HepG2 (cell line): ENCODE measurements around the gene FAM118B. TPM values are rescaled to one million over a fixed set of nuclear protein-coding genes. Genes with fewer than 3 reads are reported as not detected.
A peak's percentile ranks its signal among the peaks of the same experiment; 100 is the strongest.

Experiments used
- ESRRA ChIP-seq: sonication (generic); formaldehyde crosslinking; IDR thresholded peaks from 2 replicates; pipeline ENCODE4 v1.5.1; 2020; ENCODE audit warnings: mild to moderate bottlenecking, low read depth, missing genetic modification reagents
- KDM4B ChIP-seq: sonication (generic); formaldehyde crosslinking; IDR thresholded peaks from 2 replicates; pipeline ENCODE4 v1.4.0; 2020; ENCODE audit warnings: missing genetic modification reagents
- MAFK ChIP-seq, 2 experiments: IDR thresholded peaks in 1 of 2; conservative IDR thresholded peaks in 1 of 2; 2 replicates each; pipeline ENCODE4 v1.6.1; 2011; ENCODE audit warnings: improper control_type of control experiment in 2 of 2, low read length in 2 of 2
- PAWR ChIP-seq: sonication (generic); formaldehyde crosslinking; IDR thresholded peaks from 2 replicates; pipeline ENCODE4 v1.4.0; 2020; ENCODE audit warnings: missing genetic modification reagents, mild to moderate bottlenecking, borderline replicate concordance
- POLR2A ChIP-seq, 2 experiments: IDR thresholded peaks; 2 replicates each; pipeline ENCODE4 v1.6.1; 2011; ENCODE audit warnings: low read depth in 2 of 2, low read length in 2 of 2, mild to moderate bottlenecking in 1 of 2, moderate library complexity in 1 of 2; ENCODE audit not compliant: insufficient read depth in 1 of 2
- ZFP90 ChIP-seq: sonication (generic); formaldehyde crosslinking; IDR thresholded peaks from 2 replicates; pipeline ENCODE4 v1.8.0; 2022; ENCODE audit warnings: missing genetic modification reagents, mild to moderate bottlenecking, inconsistent platforms, borderline replicate concordance
- ZNF350 ChIP-seq: sonication (generic); formaldehyde crosslinking; IDR thresholded peaks from 2 replicates; pipeline ENCODE4 v1.4.0; 2020; ENCODE audit warnings: mild to moderate bottlenecking, low read depth, missing genetic modification reagents, borderline replicate concordance
- ZNF7 ChIP-seq: IDR thresholded peaks from 2 replicates; pipeline ENCODE4 v1.6.1; 2016; ENCODE audit warnings: missing biosample characterization, missing genetic modification reagents
- polyA plus RNA-seq, 8 experiments: library from polyadenylated mRNA; depleted of rRNA in 3 of 8; stranded (reverse) in 7 of 8; unstranded in 1 of 8; fragments of >200 nt; fragmentation: Illumina TruSeq in 4 of 8; extraction: Trizol in 4 of 8; gene quantifications; 2 replicates each; pipeline versions ENCODE4 v1.2.1 to v1.2.3, GENCODE V29; 2011 to 2016; ENCODE audit warnings: low read depth in 4 of 8, missing spikeins in 1 of 8, mixed read lengths in 1 of 8; ENCODE audit not compliant: insufficient read depth in 1 of 8
- total RNA-seq, 5 experiments: library from RNA; depleted of rRNA; stranded (reverse); fragments of >200 nt; fragmentation: Illumina TruSeq; extraction: Trizol; gene quantifications; 2 replicates each; pipeline ENCODE4 v1.2.3, GENCODE V29; 2016; ENCODE audit warnings: low read depth in 1 of 5
- TF ChIP-seq, protein P1 (sequence below): sonication (generic); formaldehyde crosslinking; IDR thresholded peaks from 2 replicates; pipeline ENCODE4 v1.5.1; 2020; ENCODE audit warnings: mild to moderate bottlenecking, missing genetic modification reagents
- TF ChIP-seq, protein P2 (sequence below): sonication (generic); formaldehyde crosslinking; conservative IDR thresholded peaks from 2 replicates; pipeline ENCODE4 v1.4.0; 2020; ENCODE audit warnings: missing genetic modification reagents
- TF ChIP-seq, protein P3 (sequence below): sonication (generic); formaldehyde crosslinking; IDR thresholded peaks from 2 replicates; pipeline ENCODE4 v1.4.0; 2020; ENCODE audit warnings: missing genetic modification reagents
- TF ChIP-seq, protein P4 (sequence below): sonication (generic); formaldehyde crosslinking; conservative IDR thresholded peaks from 2 replicates; pipeline ENCODE4 v1.8.1; 2023; ENCODE audit warnings: missing genetic modification reagents
- TF ChIP-seq, protein P5 (sequence below): sonication (generic); formaldehyde crosslinking; IDR thresholded peaks from 2 replicates; pipeline ENCODE4 v1.4.0; 2020; ENCODE audit warnings: missing genetic modification reagents
- TF ChIP-seq, protein P6 (sequence below): sonication (generic); formaldehyde crosslinking; IDR thresholded peaks from 2 replicates; pipeline ENCODE4 v1.4.0; 2020; ENCODE audit warnings: missing genetic modification reagents, mild to moderate bottlenecking, borderline replicate concordance

FAM118B gene
- total and polyA plus RNA-seq, 2 of the 13 experiments (the other 11 are each of a cell fraction or from before 2014, with no cell fraction given): 10.2 to 25.7 TPM

DNA sequence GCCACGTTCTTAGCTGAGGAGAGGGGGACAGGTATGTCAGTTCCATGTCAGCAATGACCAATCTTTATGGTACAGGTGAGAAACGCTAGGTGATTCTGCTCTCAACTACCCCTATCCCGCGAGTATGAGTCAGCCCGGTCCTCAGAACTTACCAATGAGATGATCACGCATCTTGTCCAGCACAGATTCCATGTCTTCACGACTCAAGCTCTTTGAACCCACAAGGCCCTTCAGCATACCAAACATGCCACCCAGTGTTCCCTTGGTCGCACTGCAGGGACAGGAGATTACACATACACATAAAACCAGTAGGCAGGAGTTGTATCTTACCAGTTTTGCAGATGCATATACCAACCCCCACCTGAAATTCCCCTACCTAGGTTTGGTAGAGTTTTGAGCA lies 54.2 kb downstream of the FAM118B start (continued):
- TF ChIP-seq, protein P1, sequence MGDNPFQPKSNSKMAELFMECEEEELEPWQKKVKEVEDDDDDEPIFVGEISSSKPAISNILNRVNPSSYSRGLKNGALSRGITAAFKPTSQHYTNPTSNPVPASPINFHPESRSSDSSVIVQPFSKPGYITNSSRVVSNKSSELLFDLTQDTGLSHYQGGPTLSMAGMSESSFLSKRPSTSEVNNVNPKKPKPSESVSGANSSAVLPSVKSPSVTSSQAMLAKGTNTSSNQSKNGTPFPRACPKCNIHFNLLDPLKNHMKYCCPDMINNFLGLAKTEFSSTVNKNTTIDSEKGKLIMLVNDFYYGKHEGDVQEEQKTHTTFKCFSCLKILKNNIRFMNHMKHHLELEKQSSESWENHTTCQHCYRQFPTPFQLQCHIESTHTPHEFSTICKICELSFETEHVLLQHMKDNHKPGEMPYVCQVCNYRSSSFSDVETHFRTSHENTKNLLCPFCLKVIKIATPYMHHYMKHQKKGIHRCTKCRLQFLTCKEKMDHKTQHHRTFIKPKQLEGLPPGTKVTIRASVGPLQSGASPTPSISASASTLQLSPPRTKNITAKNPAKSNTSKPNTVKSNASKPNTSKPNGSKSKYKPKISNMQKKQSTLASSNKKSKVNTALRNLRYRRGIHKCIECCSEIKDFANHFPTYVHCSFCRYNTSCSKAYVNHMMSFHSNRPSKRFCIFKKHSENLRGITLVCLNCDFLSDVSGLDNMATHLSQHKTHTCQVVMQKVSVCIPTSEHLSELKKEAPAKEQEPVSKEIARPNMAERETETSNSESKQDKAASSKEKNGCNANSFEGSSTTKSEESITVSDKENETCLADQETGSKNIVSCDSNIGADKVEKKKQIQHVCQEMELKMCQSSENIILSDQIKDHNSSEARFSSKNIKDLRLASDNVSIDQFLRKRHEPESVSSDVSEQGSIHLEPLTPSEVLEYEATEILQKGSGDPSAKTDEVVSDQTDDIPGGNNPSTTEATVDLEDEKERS (CRISPR knock-in tag): no peak
- no peak for TF ChIP-seq ESRRA (CRISPR knock-in tag)
- no peak for TF ChIP-seq ZNF7 (CRISPR knock-in tag)
- no peak for TF ChIP-seq ZNF350 (CRISPR knock-in tag)
- no peak for TF ChIP-seq KDM4B
- TF ChIP-seq POLR2A (IDR thresholded peaks at IDR 0.05; ENCODE audit: insufficient read depth in 1 of 2, low read depth in 2 of 2, low read length in 2 of 2): peak in 1 of 2 experiments; percentile 14; a peak in 1 of 4 replicates
- TF ChIP-seq ZFP90 (CRISPR knock-in tag): no peak
- TF ChIP-seq, protein P2, sequence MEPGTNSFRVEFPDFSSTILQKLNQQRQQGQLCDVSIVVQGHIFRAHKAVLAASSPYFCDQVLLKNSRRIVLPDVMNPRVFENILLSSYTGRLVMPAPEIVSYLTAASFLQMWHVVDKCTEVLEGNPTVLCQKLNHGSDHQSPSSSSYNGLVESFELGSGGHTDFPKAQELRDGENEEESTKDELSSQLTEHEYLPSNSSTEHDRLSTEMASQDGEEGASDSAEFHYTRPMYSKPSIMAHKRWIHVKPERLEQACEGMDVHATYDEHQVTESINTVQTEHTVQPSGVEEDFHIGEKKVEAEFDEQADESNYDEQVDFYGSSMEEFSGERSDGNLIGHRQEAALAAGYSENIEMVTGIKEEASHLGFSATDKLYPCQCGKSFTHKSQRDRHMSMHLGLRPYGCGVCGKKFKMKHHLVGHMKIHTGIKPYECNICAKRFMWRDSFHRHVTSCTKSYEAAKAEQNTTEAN (CRISPR knock-in tag): no peak
- TF ChIP-seq, protein P3, sequence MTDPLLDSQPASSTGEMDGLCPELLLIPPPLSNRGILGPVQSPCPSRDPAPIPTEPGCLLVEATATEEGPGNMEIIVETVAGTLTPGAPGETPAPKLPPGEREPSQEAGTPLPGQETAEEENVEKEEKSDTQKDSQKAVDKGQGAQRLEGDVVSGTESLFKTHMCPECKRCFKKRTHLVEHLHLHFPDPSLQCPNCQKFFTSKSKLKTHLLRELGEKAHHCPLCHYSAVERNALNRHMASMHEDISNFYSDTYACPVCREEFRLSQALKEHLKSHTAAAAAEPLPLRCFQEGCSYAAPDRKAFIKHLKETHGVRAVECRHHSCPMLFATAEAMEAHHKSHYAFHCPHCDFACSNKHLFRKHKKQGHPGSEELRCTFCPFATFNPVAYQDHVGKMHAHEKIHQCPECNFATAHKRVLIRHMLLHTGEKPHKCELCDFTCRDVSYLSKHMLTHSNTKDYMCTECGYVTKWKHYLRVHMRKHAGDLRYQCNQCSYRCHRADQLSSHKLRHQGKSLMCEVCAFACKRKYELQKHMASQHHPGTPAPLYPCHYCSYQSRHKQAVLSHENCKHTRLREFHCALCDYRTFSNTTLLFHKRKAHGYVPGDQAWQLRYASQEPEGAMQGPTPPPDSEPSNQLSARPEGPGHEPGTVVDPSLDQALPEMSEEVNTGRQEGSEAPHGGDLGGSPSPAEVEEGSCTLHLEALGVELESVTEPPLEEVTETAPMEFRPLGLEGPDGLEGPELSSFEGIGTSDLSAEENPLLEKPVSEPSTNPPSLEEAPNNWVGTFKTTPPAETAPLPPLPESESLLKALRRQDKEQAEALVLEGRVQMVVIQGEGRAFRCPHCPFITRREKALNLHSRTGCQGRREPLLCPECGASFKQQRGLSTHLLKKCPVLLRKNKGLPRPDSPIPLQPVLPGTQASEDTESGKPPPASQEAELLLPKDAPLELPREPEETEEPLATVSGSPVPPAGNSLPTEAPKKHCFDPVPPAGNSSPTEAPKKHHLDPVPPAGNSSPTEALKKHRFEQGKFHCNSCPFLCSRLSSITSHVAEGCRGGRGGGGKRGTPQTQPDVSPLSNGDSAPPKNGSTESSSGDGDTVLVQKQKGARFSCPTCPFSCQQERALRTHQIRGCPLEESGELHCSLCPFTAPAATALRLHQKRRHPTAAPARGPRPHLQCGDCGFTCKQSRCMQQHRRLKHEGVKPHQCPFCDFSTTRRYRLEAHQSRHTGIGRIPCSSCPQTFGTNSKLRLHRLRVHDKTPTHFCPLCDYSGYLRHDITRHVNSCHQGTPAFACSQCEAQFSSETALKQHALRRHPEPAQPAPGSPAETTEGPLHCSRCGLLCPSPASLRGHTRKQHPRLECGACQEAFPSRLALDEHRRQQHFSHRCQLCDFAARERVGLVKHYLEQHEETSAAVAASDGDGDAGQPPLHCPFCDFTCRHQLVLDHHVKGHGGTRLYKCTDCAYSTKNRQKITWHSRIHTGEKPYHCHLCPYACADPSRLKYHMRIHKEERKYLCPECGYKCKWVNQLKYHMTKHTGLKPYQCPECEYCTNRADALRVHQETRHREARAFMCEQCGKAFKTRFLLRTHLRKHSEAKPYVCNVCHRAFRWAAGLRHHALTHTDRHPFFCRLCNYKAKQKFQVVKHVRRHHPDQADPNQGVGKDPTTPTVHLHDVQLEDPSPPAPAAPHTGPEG (CRISPR knock-in tag): no peak
- TF ChIP-seq, protein P4, sequence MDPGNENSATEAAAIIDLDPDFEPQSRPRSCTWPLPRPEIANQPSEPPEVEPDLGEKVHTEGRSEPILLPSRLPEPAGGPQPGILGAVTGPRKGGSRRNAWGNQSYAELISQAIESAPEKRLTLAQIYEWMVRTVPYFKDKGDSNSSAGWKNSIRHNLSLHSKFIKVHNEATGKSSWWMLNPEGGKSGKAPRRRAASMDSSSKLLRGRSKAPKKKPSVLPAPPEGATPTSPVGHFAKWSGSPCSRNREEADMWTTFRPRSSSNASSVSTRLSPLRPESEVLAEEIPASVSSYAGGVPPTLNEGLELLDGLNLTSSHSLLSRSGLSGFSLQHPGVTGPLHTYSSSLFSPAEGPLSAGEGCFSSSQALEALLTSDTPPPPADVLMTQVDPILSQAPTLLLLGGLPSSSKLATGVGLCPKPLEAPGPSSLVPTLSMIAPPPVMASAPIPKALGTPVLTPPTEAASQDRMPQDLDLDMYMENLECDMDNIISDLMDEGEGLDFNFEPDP (CRISPR knock-in tag): no peak
- TF ChIP-seq, protein P5, sequence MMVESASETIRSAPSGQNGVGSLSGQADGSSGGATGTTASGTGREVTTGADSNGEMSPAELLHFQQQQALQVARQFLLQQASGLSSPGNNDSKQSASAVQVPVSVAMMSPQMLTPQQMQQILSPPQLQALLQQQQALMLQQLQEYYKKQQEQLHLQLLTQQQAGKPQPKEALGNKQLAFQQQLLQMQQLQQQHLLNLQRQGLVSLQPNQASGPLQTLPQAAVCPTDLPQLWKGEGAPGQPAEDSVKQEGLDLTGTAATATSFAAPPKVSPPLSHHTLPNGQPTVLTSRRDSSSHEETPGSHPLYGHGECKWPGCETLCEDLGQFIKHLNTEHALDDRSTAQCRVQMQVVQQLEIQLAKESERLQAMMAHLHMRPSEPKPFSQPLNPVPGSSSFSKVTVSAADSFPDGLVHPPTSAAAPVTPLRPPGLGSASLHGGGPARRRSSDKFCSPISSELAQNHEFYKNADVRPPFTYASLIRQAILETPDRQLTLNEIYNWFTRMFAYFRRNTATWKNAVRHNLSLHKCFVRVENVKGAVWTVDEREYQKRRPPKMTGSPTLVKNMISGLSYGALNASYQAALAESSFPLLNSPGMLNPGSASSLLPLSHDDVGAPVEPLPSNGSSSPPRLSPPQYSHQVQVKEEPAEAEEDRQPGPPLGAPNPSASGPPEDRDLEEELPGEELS (CRISPR knock-in tag): no peak
- TF ChIP-seq PAWR (CRISPR knock-in tag): no peak
- no peak for TF ChIP-seq MAFK (conservative IDR thresholded peaks at IDR 0.05 in 1 of 2, IDR thresholded peaks at IDR 0.05 in 1 of 2; ENCODE audit: low read length in 2 of 2)
- TF ChIP-seq, protein P6, sequence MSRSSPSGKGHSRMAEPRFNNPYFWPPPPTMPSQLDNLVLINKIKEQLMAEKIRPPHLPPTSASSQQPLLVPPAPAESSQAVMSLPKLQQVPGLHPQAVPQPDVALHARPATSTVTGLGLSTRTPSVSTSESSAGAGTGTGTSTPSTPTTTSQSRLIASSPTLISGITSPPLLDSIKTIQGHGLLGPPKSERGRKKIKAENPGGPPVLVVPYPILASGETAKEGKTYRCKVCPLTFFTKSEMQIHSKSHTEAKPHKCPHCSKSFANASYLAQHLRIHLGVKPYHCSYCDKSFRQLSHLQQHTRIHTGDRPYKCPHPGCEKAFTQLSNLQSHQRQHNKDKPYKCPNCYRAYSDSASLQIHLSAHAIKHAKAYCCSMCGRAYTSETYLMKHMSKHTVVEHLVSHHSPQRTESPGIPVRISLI: no peak
